Inflammatory macrophage treated with lipopolysaccharide for 1 hour (primary cell): Measurements from ENCODE around the gene MAP9.
"Not testable (repeated sequence)": the region's sequence is repeated elsewhere in the genome, so short reads cannot be mapped to it uniquely, and the experiment has no call there.

Experiments used
- DNase-seq, 2 donors: peaks; one replicate each; pipeline ENCODE4 v3.0.0-alpha.2; 2020 to 2022

The MAP9 gene

DNA sequence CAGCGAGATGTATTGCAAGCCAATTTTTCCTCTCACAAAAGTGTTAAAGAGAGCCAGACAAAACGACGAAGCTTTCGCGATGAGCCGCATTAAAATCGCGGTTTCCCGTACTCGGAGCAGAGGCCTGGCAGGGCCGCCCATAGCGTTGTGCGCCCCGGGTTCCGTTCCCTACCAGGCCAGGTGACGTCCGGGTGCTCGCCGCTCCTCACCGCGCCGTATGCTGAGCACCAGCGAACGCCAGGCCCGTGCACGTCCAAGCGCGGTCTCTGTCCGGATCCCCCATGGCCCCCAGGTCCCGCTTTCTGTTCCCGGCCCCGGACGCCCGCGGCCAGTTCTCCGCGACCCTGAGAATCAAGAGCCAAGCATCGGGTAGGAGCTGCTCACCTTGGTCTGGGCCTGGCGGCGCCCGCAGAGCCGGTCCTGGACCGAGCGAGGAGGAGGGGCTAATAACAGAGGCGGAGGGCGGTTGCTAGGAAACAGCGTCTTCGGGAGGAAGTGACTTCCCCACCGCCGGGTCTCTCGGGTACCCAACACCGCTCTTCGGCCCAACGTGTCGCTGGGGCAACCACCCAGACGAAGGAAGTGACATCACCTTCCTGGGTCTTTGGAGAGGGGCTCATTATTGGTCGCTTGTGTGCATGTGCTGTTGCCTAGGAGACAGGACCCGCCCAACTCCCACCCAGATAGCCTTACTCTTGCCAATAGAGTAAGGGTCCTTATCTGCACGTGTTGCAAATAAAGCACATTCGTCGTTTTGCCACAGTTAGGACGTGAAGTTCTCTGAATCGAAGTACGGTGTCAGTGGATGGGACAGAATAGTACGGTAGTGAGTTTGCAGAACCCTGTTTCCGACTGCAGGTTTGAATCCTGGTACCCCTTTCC is at the start of gene MAP9:
Gene MAP9 (minus strand): TSS at position 579 of the 882 bp plus-strand sequence. CDS start 1,115 bp downstream, outside the sequence.
- peak; percentile 14 to 24 for DNase-seq

DNA sequence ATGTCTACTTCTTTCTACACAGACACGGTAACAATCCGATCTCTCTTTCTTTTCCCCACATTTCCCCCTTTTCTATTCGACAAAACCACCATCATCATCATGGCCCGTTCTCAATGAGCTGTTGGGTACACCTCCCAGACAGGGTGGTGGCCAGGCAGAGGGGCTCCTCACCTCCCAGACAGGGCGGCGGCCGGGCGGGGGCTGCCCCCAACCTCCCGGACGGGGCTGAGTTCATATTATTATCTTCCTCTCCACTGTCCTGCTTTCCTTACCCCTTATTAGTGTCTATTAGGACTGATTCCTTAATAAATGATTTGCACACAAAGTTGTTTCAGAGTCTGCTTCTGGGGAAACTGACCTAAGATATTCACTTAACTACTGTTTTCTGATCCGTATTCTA is 48.0 kb upstream of the MAP9 start:
- DNase-seq = not testable (repeated sequence)

GRCh38 chr4:155423671-155424070 is 46.9 kb upstream of the MAP9 start:
- no peak for DNase-seq

DNA sequence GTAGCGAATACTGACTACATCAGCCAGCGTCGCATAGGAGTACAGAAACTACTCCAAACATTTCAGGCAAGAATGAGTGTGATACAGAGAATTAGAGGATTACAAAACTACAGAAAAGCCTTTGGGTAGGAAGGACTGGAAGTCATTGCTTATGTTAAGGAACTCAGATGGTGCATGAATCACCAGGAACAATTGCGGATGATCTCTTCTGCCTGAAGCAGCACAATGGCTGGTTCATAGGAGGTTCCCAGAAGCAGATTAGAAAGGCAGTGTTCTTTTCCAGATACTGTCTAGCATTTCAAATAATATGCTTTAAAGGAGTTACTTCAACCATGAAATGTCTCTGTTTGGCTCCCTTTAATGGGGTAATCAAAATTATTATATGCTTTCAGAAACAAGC is 42.5 kb upstream of the MAP9 start:
- DNase-seq = no peak

- DNase-seq = no peak
Observed at GRCh38 chr4:155415662-155416061, 38.9 kb upstream of the MAP9 start.

- no peak for DNase-seq
Observed at GRCh38 chr4:155413451-155413850, 36.7 kb upstream of the MAP9 start.

DNA sequence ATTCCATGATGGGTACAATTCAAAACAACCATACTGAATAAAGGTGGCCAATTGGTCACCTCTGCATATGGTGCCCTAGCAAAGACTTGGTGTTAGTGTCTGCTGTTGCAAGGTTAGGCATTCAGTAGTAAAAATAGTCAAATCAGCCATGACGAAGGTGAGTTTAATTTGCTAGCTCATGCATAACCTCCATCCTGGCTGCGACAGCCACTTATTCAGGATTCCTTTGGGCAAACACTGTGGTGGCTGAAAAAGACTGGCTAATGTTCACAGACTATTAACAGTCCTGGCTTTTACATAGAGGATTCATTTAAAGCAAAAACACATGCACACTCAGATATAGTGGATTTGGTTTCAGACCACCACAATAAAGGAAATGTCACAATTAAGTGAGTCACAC is 34.8 kb upstream of the MAP9 start:
- no peak for DNase-seq

GRCh38 chr4:155408796-155409195 is 32.0 kb upstream of the MAP9 start:
- DNase-seq = no peak

- DNase-seq = no peak
Observed at GRCh38 chr4:155407480-155407879, 30.7 kb upstream of the MAP9 start.

- no peak for DNase-seq
Observed at GRCh38 chr4:155405059-155405458, 28.3 kb upstream of the MAP9 start.

GRCh38 chr4:155403886-155404285 is 27.1 kb upstream of the MAP9 start:
- DNase-seq = peak; percentile 3 to 39

DNA sequence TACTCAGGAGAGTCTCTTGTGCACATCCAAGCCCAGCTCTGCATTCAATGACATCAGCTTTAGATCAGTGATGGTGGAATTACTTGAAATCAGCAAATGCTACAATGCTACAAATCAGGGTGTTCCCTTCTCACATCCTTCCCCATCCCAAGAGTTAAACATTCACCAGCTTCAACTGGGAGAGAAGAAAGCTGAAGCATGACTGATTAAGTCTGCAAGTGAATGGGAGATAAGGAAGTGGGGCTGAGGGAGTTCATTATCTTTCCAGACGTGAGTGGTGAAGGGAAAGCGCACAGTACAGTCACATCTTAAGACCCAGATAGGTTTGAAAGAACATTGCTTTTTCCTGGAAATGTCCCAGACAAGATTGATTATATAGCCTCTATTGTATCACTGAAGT is 26.2 kb upstream of the MAP9 start:
- DNase-seq = no peak

DNA sequence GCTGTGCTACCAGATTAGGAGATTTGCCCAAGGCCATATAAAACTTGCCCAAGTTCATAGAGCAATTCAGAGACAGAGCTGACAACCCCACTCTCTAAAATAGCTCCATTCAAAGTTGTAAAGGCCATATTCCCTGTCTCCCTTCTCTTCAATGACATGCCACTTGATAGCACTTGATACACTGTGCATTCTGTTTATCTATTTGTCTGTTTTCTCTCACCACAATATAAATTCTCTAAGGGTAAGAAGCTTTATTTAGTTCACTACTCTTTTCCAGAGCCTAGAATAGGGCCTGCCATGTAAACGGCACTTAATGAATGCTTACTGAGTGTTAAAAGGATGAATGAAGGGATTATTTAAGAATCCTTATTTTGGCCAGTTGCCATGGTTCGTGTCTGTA is 24.1 kb upstream of the MAP9 start:
- DNase-seq = no peak

- no peak for DNase-seq
Observed at GRCh38 chr4:155399974-155400697, 23.4 kb upstream of the MAP9 start.

DNA sequence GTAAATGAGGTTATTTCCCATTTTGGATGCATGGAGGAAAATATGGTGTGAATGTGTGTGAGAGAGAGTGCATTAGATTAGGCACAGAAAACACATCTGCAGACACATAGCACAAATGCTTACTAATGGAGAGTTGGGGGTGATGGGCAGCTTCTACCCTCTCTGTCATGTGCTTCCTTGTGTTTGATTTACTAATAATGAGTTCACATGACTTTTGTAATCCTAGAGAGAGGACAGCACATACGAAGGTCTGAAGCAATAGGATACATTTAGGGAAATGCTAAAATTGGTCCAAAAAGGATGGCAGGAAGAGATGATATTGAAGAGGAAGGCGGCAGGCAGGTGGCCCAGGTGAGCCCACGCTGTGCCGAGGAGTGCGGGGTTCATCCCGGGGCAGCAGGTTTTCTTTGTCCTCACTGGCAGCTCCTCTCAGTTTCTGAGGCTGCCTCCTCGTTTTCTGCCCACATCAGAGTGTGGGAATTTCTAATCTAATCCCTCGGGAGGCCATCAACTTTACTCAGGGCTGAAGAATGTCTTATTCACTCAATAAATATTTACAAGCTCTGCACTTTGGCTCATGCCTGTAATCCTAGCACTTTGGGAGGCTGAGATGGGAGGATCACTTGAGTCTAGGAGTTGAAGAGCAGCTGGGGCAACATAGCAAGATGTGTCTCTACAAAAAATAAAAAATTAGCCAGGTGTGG is 15.9 kb upstream of the MAP9 start:
- no peak for DNase-seq

GRCh38 chr4:155391932-155392331 is 15.2 kb upstream of the MAP9 start:
- no peak for DNase-seq

DNA sequence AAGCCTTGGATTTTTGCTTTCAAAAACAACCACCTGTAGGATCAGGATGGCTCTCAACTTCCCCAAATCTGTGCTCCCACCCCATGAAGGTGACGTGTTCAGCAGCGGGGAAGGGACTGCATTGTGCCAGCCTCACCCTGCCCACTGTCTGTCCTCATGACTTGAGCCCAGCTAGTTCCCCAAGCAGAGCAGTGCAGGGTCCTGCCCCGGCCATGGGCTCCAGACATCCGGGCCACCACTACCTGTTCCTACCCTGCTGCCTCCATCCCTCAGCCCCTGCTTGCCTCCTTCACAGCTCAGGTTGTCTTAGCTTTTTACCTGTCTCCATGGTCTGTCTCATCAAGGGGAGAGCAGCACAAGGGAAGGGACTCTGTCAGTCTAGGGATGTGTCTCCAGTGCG is 11.4 kb upstream of the MAP9 start:
- DNase-seq = no peak

GRCh38 chr4:155383541-155383940 is 6.8 kb upstream of the MAP9 start:
- DNase-seq = no peak

GRCh38 chr4:155377276-155377675 is 511 bp upstream of the MAP9 start:
- DNase-seq = no peak

- peak in 1 of 2 donors; percentile 22 for DNase-seq
Observed at GRCh38 chr4:155371432-155372043, 5.2 kb downstream of the MAP9 start.

GRCh38 chr4:155367608-155368007 is 9.2 kb downstream of the MAP9 start:
- DNase-seq = no peak

- DNase-seq = peak; percentile 3 to 48
Observed at GRCh38 chr4:155353923-155354540, 22.7 kb downstream of the MAP9 start.

GRCh38 chr4:155342142-155342541 is 34.6 kb downstream of the MAP9 start:
- no peak for DNase-seq
